ENCODE measurements around the gene TRPV5.

DNA sequence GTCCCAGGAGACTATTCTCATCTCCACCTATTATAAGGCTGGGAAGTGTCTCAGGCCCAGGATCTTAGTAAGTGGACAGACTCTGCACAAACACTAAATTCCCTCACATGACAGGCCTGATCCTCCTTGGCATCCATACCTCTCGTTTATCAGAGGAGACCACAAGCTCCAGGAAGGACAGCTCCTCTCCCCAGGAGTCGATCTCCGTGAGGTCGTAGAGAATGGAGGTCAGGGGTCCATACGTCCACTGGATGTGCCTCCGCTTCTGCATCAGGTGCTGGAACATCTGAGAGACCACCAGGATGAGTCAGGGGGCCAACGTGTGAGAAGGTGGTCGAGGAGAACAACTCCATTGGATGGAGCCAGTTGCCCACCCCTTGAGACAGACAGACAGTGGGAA is 5.6 kb downstream of the TRPV5 start:
- TF ChIP-seq, protein P1, sequence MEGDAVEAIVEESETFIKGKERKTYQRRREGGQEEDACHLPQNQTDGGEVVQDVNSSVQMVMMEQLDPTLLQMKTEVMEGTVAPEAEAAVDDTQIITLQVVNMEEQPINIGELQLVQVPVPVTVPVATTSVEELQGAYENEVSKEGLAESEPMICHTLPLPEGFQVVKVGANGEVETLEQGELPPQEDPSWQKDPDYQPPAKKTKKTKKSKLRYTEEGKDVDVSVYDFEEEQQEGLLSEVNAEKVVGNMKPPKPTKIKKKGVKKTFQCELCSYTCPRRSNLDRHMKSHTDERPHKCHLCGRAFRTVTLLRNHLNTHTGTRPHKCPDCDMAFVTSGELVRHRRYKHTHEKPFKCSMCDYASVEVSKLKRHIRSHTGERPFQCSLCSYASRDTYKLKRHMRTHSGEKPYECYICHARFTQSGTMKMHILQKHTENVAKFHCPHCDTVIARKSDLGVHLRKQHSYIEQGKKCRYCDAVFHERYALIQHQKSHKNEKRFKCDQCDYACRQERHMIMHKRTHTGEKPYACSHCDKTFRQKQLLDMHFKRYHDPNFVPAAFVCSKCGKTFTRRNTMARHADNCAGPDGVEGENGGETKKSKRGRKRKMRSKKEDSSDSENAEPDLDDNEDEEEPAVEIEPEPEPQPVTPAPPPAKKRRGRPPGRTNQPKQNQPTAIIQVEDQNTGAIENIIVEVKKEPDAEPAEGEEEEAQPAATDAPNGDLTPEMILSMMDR (IDR thresholded peaks at IDR 0.05): no peak
- TF ChIP-seq POLR2A (IDR thresholded peaks at IDR 0.05): no peak

Measured in upper lobe of left lung (tissue), 4 donors.